GM18508 (cell line): ENCODE results near the gene STIM1.

Source experiments
- ATAC-seq: cut with Tn5 transposase; IDR thresholded peaks from one replicate; pipeline ENCODE4 v1.9.1; 2021; ENCODE audit warnings: moderate number of reproducible peaks; ENCODE audit not compliant: insufficient read depth, unreplicated experiment

The STIM1 gene

DNA sequence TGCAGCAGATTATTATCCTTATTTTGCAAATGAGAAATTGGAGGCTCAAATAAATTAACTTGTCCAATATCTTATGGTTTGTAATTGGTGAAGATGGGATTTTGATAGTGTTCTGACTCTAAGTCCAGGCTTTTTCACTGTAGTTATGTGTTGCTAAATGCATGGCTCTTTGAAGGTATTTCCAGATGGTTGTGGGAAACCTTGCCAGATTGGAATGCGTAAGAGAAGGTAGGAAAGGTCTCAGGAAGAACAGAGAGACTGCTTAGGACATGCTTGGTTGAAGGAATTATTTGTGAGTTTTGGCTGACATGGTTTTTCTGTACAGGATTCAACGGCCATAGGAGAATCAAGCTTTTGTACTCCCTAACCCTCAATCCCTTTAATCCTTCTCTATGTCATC, 108.6 kb downstream of the STIM1 start:
- no peak for ATAC-seq

DNA sequence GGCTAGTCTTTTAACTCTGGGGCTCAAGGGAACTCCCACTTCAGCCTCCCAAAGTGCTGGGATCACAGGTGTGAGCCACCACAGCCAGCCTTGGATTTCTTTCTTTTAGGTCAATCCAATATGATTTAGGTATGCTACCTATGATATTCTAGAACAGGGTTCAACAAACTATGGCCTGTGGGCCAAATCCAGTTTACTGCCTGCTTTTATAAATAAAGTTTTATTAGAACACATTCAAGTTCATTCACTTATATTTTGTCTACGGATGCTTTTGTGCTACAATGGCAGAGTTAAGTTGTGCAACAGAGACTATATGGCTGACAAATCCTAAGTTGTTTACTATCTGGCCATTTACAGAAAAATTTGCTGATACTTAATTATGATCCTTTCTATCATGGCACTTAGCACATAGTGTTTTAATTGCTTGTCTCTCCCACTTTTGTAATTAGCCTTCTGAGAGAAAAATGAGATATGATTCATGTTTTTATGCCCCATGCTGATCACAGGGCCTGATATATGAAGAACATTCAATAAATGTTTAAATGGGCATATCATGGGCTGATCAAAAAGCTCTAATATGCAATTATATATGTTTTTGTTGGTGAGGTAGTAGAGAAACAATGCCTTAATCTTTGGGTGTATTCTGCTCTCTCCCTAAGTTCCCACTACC, 109.6 kb downstream of the STIM1 start:
- no peak for ATAC-seq

DNA sequence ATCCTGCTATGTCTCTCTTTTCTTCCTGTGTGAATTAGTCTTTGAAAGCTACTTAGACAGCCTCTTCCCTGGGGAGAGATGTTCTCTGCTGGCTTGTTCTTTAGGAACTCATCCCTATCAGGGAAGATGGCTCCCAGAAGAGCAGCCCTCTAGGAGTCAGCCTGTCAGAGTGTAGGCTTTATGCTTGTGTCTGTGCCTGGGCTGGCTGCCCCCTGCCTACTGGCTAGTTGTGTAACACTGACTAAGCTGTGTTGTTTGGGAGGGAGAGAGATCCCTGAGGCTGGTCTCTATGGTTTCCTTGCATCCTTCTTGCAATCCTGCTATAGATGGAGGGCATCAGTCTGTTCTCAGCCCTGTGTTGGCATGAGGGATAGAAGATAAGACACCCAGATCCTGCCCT, 112.2 kb downstream of the STIM1 start:
- no peak for ATAC-seq

DNA sequence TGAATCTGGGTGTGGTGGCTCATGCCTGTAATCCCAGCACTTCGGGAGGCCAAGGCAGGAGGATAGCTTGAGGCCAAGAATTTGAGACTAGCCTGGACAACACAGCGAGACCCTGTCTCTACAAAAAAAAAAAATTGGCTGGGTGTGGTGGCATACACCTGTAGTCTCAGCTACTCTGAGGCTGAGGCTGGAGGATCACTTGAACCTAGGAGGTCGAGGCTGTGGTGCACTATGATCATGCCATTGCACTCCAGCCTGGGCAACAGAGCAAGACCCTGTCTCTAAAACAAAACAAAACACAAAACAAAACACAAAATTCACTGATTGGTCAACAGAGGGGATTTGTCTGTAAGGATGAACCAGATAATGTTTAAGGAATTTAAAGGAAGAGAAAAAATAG, 113.7 kb downstream of the STIM1 start:
- no peak for ATAC-seq

DNA sequence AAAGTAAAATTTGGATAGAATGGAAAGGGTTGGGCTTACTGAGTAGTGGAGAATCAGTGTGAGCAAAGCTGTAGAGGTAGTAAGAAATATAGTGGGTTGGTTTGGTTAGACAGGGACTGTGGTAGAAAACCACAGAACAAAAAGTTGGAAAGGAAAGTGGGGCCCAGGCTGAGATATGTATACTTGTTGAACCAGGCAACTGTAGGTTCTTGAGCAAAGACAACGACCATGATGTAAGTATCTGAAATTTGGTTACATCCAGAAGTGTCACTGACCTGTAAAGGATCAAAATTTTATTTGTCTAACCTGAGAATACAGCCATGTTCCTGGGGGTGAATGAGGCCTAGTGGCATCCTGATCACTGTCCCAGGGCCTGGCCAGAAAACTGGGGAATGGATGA, 114.1 kb downstream of the STIM1 start:
- ATAC-seq = no peak

DNA sequence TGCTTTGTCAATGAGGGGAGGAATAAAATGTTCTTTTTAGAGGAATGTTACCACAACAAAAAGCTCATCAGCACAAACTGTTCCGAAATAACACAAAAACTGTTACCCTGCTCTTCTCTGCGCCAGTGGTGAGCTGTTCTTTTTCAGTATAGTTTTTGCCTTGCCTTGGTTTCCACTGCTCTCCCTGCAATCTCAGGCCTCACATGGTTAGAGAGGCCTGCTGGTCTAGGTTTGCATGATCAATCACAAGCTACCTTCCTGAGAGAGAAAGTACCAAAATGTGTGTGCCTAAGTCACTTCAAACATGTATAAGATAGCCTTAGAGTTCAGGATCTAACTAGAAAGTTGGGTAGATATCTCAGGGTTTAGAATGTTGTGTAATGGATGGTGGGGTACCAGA, 114.6 kb downstream of the STIM1 start:
- ATAC-seq = no peak

DNA sequence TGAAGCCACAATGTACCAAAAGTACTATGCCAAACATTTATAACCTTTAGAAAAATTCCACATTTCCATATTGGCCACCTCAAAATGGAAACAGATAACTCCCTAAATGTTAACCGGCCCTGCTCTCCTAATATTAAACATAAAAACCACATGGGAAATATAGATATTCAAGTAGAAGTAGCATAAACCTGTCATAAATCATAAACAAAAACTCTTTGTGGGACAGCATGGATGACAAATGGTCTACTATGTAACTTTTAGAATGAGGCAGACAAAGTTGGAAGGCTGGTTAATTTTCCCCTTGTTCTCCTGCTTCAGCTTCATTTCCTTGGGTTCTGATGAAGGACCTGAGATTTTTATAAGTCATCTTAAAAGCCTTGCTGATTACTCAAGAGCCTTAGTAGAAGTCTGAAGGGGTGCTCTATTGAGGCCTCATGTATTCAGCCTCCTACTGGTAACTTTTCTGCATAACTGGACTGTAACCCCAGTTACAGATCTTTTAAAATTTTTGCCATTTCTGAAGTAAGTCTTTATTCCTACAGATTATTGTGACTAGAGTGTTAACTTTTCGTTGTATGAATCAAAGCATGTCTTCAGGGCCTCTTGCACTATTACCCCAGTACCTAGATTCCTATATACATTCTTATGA, 116.4 kb downstream of the STIM1 start:
- ATAC-seq = no peak

DNA sequence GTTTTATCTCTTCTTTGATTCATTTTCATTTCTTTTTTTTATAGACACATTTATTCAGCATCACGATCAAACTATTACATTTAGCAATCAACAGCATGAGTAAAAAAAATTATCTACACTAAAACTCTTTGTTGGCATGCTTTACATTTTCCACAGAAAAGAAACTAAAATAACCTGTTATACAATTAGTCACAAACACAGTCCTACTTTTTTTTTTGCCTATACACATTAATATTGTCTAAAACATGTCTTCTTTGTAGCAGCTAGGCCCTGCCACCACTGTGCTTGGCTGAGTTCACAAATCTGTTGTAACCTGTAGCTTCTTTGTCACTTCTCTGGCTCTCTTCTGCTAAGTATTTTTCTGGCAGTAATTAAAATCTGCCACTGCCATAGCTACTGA, 117.0 kb downstream of the STIM1 start:
- no peak for ATAC-seq

DNA sequence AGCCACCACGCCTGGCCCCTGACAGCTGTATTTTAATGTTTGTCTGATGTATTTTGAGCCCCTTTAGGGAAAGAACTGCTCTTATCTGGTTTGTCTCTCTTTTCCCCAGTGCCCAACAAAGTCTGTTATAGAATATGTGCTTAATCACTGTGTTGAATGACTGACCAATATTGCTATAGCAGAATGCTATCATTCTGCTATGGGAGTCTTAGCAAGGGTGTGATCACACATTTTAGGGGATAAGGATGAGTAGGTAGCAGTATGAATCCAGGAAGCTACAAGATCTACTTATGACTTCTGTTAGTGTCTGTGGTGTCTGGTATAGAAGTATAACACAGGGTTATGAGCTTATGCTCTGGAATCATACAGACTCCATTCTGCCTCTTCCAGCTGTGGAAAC, 121.6 kb downstream of the STIM1 start:
- no peak for ATAC-seq

DNA sequence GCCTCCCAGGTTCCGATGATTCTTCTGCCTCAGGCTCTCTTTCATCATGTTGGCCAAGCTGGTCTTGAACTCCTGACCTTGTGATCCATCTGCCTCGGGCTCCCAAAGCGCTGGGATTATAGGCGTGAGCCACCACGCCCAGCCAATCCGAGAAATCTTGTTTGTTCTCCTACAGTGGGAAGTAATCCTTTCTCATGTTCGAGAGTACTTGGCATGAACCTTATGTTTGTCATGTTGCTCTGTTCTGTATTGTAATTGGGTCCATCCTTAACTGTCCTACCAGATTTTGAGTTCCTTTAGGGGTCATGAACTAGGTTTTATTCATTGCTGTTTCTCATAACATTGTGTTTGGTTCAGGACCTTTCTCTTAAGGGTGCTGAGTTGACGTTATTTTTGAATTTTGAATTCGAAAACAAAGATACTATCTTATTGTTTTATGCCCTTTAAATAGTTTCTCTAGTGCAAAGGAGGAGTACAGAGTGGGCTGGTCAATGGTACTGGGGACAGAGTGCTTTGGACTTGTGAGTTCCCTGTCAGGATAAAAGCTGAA, 125.7 kb downstream of the STIM1 start:
- ATAC-seq = no peak

DNA sequence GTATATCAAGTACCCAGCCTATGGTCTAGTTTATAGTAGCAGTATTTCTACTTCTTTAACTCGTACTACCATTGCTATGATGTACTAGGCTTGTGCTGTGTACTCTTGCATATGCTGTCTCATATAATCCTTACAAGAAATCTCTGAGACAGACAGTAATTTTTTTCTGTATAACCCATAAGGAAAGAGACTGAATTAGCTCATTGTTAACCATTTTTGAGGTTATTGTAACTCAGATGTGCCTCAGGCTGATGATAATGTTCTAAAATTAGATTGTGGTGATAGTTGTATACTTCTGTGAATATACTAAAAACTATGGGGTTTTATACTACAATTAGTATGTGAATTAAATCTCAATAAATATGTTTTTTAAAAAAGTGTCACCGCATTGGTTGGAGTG, 127.0 kb downstream of the STIM1 start:
- no peak for ATAC-seq

DNA sequence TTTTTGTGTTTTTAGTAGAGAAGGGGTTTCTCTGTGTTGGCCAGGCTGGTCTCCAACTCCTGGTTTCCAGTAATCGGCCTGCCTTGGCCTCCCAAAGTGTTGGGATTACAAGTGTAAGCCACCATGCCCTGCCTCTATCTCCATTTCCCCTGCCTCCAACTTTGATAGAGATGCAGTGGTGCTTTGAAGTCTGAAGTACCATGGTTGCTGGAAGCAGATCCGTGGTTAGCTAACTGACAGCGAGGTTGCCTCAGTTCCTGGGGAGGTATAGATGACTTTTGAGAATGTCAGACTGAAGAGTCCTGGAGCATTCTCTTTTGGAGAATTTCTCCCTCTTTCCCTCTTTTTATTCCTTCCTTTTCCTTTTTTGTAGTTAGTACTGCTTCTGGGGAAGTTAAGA, 127.6 kb downstream of the STIM1 start:
- ATAC-seq = no peak

DNA sequence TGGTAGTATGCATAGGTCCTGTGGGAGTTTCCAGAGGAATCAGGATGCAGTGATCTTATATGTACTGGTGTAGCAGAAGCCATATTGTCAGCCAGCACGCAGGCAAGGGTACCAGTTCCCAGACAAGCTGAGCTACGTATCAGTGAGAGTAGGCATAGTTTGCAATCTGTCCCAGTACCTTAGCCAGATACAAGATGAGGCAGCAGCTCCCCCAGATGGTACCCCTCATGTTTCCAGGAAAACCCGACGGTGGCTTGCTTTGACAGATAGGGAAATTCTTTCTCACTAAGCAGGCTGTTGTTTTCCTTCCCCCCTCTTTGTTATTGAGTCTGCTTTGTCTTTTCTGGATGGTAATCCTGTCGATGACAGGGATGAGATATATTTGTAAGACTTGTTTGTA, 129.4 kb downstream of the STIM1 start:
- ATAC-seq = no peak

DNA sequence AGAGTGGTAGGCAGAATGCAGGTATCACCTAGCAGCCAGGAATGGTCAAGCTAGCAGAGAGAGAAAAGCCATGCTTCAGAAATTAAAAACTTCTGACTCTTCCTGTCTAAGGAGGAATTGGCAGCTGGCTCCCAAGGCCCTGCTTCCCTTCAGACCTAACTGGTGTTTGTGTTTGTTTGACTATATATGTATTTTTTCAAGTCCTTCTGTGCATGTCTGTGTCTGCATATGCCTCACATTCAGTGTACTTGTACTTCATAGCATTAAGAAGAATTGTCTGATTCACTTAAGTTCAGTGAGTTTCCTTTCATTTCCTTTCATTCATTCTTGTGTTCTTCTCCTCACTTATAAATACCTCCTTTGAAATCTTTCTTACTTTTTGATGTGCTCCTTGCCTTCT, 130.2 kb downstream of the STIM1 start:
- no peak for ATAC-seq

DNA sequence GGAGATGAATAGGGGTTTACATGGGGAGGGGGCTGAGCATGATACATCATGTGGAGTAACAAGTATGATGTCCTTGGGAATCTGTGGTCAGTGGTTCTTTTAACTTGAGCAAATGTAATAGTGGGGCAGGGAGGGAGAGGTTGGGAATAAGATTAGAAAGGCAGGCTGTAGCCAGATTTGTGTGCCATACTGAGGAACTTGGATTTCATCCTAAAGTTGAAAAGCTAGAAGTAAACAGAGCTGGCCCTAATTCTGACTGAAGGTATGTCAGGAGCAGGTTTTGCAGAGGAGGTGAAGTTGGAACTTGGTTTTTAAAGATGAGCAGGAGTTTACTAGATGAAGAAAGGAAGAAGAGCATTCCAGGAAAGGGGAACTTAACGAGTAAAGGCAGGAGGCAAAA, 130.8 kb downstream of the STIM1 start:
- ATAC-seq = no peak

DNA sequence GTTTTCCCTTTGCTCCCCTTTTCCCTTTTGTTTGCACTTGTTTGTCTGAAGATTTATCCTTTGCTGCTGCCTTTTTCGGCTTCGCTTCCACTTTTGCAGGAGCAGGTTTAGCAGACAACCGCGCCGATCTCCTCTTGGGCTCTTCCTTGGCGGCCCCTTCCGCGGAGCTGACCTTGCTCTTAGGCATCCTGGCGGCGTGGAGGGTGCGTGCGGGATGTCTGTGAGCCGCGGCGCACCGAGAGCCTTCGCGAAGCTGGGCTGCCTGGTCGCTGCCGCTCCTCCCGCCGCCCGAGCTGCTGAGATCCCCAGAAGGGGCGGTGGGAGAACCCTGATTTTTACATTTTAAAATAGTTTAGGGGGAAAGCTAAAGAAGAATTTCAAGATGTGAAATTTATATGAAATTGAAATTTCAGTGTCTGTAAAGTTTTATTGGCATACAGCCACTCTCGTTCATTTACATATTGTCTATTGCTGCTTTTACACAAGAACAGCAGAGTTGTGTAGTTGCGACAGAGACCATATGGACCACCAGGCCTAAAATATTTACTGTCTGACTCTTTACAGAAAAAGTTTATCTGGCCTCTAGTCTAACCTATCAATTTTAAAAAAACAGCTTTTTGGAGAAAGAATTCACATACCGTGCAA, 133.9 kb downstream of the STIM1 start:
- no peak for ATAC-seq

DNA sequence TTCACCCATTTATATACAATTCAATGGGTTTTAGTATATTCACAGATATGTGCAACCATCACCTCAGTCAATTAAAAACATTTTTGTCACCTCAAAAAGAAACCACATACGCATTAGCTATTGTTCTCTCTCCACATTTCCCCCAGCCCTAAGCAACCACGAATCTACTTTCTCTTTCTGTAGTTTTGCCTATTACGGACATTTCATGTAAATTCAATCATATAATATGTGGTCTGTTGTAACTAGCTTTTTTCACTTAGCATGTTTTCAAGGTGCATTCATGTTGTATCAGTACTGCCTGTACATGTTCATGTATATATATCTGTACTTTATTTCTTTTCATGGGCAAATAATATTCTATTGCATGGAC, 134.4 kb downstream of the STIM1 start:
- no peak for ATAC-seq

DNA sequence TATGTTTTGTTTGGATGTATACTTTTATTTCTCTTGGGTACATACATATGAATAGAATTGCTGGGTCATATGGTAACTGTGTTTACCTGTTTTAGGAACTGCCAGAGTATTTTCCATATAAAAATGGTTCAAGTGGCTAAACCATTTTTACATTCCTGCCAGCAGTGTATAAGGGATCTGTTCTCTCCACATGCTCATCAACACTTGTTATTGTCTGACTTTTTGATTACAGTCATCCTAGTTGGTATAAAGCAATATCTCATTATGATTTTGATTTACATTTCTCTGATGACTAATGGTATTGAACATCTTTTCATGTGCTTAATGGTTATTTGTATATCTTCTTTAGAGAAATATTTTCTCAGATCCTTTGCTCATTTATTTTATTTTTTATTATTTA, 134.9 kb downstream of the STIM1 start:
- ATAC-seq = no peak

DNA sequence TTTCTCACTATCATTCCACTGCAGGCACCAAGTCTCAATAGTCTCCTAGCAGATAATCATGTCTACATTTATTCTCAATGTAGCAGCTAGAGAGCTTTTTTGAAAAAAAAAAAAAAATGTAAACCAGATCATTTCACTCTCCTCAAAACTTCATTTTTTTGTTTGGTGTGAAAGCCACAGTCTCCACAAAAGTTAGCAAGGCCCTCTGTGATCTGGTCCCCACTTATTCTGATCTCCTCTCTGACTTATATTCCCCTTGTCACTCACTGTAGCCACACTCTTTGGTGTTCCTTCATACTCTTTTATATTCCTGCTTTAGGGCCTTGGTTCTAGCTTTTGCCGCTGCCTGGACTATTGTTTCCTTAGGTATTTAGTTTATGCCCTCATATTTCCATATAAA, 137.5 kb downstream of the STIM1 start:
- ATAC-seq = no peak

DNA sequence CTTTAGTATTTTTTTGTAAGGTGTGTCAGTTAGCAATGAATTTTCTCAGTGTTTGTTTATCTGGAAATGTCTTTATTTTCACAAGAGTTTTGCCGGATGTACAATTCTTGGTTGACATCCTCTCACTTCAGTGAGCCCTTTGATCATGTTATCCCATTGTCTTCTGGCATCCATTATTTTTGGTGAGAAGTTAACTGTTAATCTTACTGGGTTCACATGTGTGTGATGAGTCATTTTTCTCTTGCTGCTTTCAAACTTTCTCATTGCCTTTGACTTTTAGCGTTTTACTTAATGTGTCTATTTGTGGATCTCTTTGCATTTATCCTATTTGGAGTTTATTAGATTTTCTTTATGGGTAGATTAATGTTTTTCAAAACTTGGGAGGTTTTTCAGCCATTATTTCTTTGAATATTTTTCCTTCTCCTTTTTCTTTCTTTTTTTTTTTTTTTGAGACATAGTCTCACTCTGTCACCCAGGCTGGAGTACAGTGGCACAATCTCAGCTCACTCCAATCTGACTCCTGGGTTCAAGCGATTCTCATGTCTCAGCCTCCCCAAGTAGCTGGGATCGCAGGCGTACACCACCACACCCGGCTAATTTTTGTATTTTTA, 138.7 kb downstream of the STIM1 start:
- no peak for ATAC-seq

DNA sequence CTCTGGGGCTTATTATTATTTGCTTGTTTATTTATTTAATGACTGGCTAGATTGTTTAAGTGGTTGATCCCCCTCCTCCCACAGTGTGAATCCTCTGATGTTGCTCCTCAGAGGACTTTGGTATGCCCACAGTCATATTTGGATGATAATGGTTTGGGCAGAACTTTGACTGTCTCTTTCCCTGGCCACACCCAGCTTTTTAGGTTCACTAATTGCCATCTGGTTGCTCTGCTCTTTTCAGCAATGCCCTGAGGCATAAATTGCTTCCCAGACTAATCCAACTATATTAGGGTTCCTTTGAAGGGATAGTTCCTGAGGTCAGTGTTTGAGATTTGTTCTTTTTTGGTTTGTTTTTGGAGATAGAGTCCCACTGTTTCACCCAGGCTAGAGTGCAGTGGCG, 139.8 kb downstream of the STIM1 start:
- no peak for ATAC-seq
